Smooth muscle cell (in vitro differentiated cells): ENCODE data around the gene ATP5PD. TPM values are rescaled to one million over a fixed set of nuclear protein-coding genes. Genes with fewer than 3 reads are reported as not detected.

ENCODE experiments used
- DNase-seq: peaks from one replicate; lab custom pipeline; 2025; ENCODE audit not compliant: unreplicated experiment; lab: John Stamatoyannopoulos, UW
- H2AFZ ChIP-seq: fragments of 200-600 bp; sonication (generic); 2 replicates; pipeline ENCODE4 v1.6.0; 2016; ENCODE audit warnings: antibody characterized with exemption, low read depth, mild to moderate bottlenecking
- H3F3A ChIP-seq: fragments of 200-600 bp; sonication (generic); 2 replicates; pipeline ENCODE4 v1.6.0; 2017; ENCODE audit warnings: antibody characterized with exemption, low read depth
- H3K27ac ChIP-seq: fragments of 200-600 bp; sonication (generic); 2 replicates; pipeline ENCODE4 v1.5.1; 2016; ENCODE audit warnings: low read depth, mild to moderate bottlenecking
- H3K27me3 ChIP-seq: fragments of 200-600 bp; sonication (generic); 2 replicates; pipeline ENCODE4 v1.6.1; 2016; ENCODE audit warnings: low read depth, mild to moderate bottlenecking
- H3K36me3 ChIP-seq: fragments of 200-600 bp; sonication (generic); 2 replicates; pipeline ENCODE4 v1.5.1; 2016; ENCODE audit warnings: low read depth
- H3K4me1 ChIP-seq: fragments of 200-600 bp; sonication (generic); 2 replicates; pipeline ENCODE4 v1.5.1; 2016; ENCODE audit warnings: low read depth
- H3K4me2 ChIP-seq: fragments of 200-600 bp; sonication (generic); 2 replicates; pipeline ENCODE4 v1.6.0; 2016; ENCODE audit warnings: mild to moderate bottlenecking
- H3K4me3 ChIP-seq: fragments of 200-600 bp; sonication (generic); 2 replicates; pipeline ENCODE4 v1.5.1; 2016; ENCODE audit warnings: mild to moderate bottlenecking
- H3K79me2 ChIP-seq: fragments of 200-600 bp; sonication (generic); 2 replicates; pipeline ENCODE4 v1.6.0; 2016; ENCODE audit warnings: low read depth, mild to moderate bottlenecking
- H3K9ac ChIP-seq: fragments of 200-600 bp; sonication (generic); 2 replicates; pipeline ENCODE4 v1.6.0; 2016; ENCODE audit warnings: low read depth
- H3K9me3 ChIP-seq: fragments of 200-600 bp; sonication (generic); replicated peaks from 2 replicates; pipeline ENCODE4 v1.5.1; 2016; ENCODE audit warnings: low read depth
- H4K20me1 ChIP-seq: fragments of 200-600 bp; sonication (generic); 2 replicates; pipeline ENCODE4 v1.6.0; 2016; ENCODE audit warnings: low read depth
- CTCF ChIP-seq: fragments of 200-600 bp; sonication (generic); IDR thresholded peaks from 2 replicates; pipeline ENCODE4 v1.5.1; 2017; ENCODE audit warnings: borderline replicate concordance, mild to moderate bottlenecking, antibody characterized with exemption; ENCODE audit not compliant: insufficient read depth, poor library complexity, severe bottlenecking
- WGBS: methylation state at CpG from one replicate; pipeline ENCODE4 v1.1.7; 2016; ENCODE audit warnings: low lambda C conversion rate; 5-methylcytosine and 5-hydroxymethylcytosine counted together
- polyA plus RNA-seq: library from polyadenylated mRNA; unstranded; fragments of >200 nt; fragmentation: Nextera tagmentation; extraction: Ambion mirVana; gene quantifications from 2 replicates; pipeline ENCODE4 v1.2.1, GENCODE V29; 2016
- total RNA-seq: library from RNA; depleted of rRNA; stranded (reverse); fragments of >200 nt; gene quantifications from 2 replicates; pipeline ENCODE4 v1.2.3, GENCODE V29; 2014

The ATP5PD gene
- total and polyA plus RNA-seq, 2 experiments from 2014 or later = 309 to 318 TPM

GRCh38 chr17:75081611-75082540, 35.1 kb upstream of the ATP5PD start:
- Histone ChIP-seq H3K4me2 (no peak overlapping the region), H3K4me1 (peaks cover 10% of the 10 kb centered on the region), H3K9me3 (no peaks in the 10 kb centered on the region), H3K36me3 (no peaks in the 10 kb centered on the region), H3K9ac (no peak overlapping the region), H4K20me1 (no peaks in the 10 kb centered on the region), H3K27me3 (no peaks in the 10 kb centered on the region), H2AFZ (no peak overlapping the region), H3K79me2 (no peaks in the 10 kb centered on the region), H3K4me3 (no peak overlapping the region), H3K27ac (no peak overlapping the region), H3F3A (peaks cover 15% of the 10 kb centered on the region)
- TF ChIP-seq CTCF = no peak
- 75% methylated on average over 13 of the region's 13 CpGs for WGBS
- no peak for DNase-seq

GRCh38 chr17:75079023-75079373, 32.2 kb upstream of the ATP5PD start:
- H3K4me3 ChIP-seq = no peak overlapping the region
- no peak overlapping the region for H3K9ac ChIP-seq
- peaks cover 10% of the 10 kb centered on the region for H3K4me1 ChIP-seq
- TF ChIP-seq CTCF = no peak
- peak overlapping the region; percentile 69 for H3K27ac ChIP-seq
- no peaks in the 10 kb centered on the region for H3K9me3 ChIP-seq
- H3K27me3 ChIP-seq = no peaks in the 10 kb centered on the region
- no peak for DNase-seq
- H3K4me2 ChIP-seq = peak overlapping the region; percentile 40
- no peak overlapping the region for H2AFZ ChIP-seq
- H3K79me2 ChIP-seq = no peaks in the 10 kb centered on the region
- no peaks in the 10 kb centered on the region for H4K20me1 ChIP-seq
- H3K36me3 ChIP-seq = no peaks in the 10 kb centered on the region
- 67% methylated on average over 8 of the region's 8 CpGs for WGBS
- H3F3A ChIP-seq = peaks cover 15% of the 10 kb centered on the region

GRCh38 chr17:75078284-75079022, 31.7 kb upstream of the ATP5PD start:
- H3K4me2 ChIP-seq = peak overlapping the region; percentile 40
- no peaks in the 10 kb centered on the region for H3K79me2 ChIP-seq
- H4K20me1 ChIP-seq = no peaks in the 10 kb centered on the region
- H3K4me3 ChIP-seq = no peak overlapping the region
- peak overlapping the region; percentile 69 for H3K27ac ChIP-seq
- TF ChIP-seq CTCF = no peak
- no peaks in the 10 kb centered on the region for H3K36me3 ChIP-seq
- H3K4me1 ChIP-seq = peaks cover 10% of the 10 kb centered on the region
- no peaks in the 10 kb centered on the region for H3K9me3 ChIP-seq
- peaks cover 15% of the 10 kb centered on the region for H3F3A ChIP-seq
- no peak for DNase-seq
- peak overlapping the region; percentile 60 for H2AFZ ChIP-seq
- no peaks in the 10 kb centered on the region for H3K27me3 ChIP-seq
- H3K9ac ChIP-seq = no peak overlapping the region
- 31% methylated on average over 17 of the region's 17 CpGs for WGBS
